PFSK-1 (cell line): Measurements from ENCODE around the gene INSC.

ENCODE experiments used
- FOXP2 ChIP-seq: optimal IDR thresholded peaks from 2 replicates; pipeline ENCODE3; 2011; ENCODE audit warnings: borderline replicate concordance, control low read depth, inconsistent platforms; ENCODE audit not compliant: insufficient read depth; ENCODE audit errors: extremely low read length, extremely low read depth
- POLR2AphosphoS5 ChIP-seq: IDR thresholded peaks from 2 replicates; pipeline ENCODE4 v1.6.1; 2012; ENCODE audit warnings: low read depth, mild to moderate bottlenecking, control low read depth, low read length, moderate library complexity
- REST ChIP-seq, 2 experiments: IDR thresholded peaks; 2 replicates each; pipeline versions ENCODE4 v1.6.1 to v1.8.0; 2011 to 2012; ENCODE audit warnings: low read depth in 2 of 2, low read length in 2 of 2, control low read depth in 1 of 2, inconsistent platforms in 1 of 2, mild to moderate bottlenecking in 1 of 2, moderate library complexity in 1 of 2; ENCODE audit not compliant: insufficient read depth in 1 of 2
- SIN3A ChIP-seq: IDR thresholded peaks from 2 replicates; pipeline ENCODE4 v1.6.1; 2012; ENCODE audit warnings: mild to moderate bottlenecking, low read length, moderate library complexity, borderline replicate concordance; ENCODE audit not compliant: insufficient read depth
- TAF1 ChIP-seq: IDR thresholded peaks from 2 replicates; pipeline ENCODE4 v1.6.1; 2012; ENCODE audit warnings: low read length, control low read depth, borderline replicate concordance; ENCODE audit not compliant: insufficient read depth

- TF ChIP-seq POLR2AphosphoS5, result no peak
- TF ChIP-seq SIN3A, result no peak
- TF ChIP-seq TAF1, result no peak
- TF ChIP-seq REST (IDR thresholded peaks at IDR 0.05; ENCODE audit: insufficient read depth in 1 of 2, low read depth in 2 of 2, low read length in 2 of 2), result no peak
- no peak for TF ChIP-seq FOXP2
Observed at GRCh38 chr11:15119826-15120225, 5.1 kb downstream of the INSC start.
